Endothelial cell (in vitro differentiated cells): ENCODE measurements around the gene TMEM273. TPM values are rescaled to one million over a fixed set of nuclear protein-coding genes. Genes with fewer than 3 reads are reported as not detected.

Experiments used
- DNase-seq: peaks from one replicate; pipeline ENCODE4 v3.0.0; 2021; ENCODE audit warnings: low spot score
- H3K27ac Mint-ChIP-seq: one replicate; pipeline ENCODE4 v1.8.0; 2021; ENCODE audit warnings: mixed read lengths, inconsistent platforms; ENCODE audit not compliant: unreplicated experiment
- H3K27me3 Mint-ChIP-seq: one replicate; pipeline ENCODE4 v1.8.0; 2021; ENCODE audit warnings: mild to moderate bottlenecking, moderate library complexity, mixed read lengths, inconsistent platforms; ENCODE audit not compliant: unreplicated experiment
- H3K36me3 Mint-ChIP-seq: one replicate; pipeline ENCODE4 v1.8.0; 2021; ENCODE audit warnings: mild to moderate bottlenecking, low read depth, mixed read lengths, inconsistent platforms; ENCODE audit not compliant: unreplicated experiment
- H3K4me1 Mint-ChIP-seq: one replicate; pipeline ENCODE4 v1.8.0; 2021; ENCODE audit warnings: mild to moderate bottlenecking, mixed read lengths, inconsistent platforms; ENCODE audit not compliant: unreplicated experiment
- H3K4me3 Mint-ChIP-seq: one replicate; pipeline ENCODE4 v1.8.0; 2021; ENCODE audit warnings: mild to moderate bottlenecking, mixed read lengths, inconsistent platforms; ENCODE audit not compliant: unreplicated experiment
- H3K9me3 Mint-ChIP-seq: one replicate; pipeline ENCODE4 v1.8.0; 2021; ENCODE audit warnings: mixed read lengths, inconsistent platforms; ENCODE audit not compliant: unreplicated experiment
- CTCF ChIP-seq: fragments of 200-600 bp; sonication (generic); IDR thresholded peaks from one replicate; pipeline ENCODE4 v1.5.0; 2021; ENCODE audit warnings: antibody characterized with exemption; ENCODE audit not compliant: unreplicated experiment
- total RNA-seq: library from RNA; stranded (reverse); fragmentation: NEBNext Ultra II Directional; extraction: Animal tissue kit (Norgen Biotek cat#: 25700); gene quantifications from one replicate; pipeline ENCODE4 v1.2.1, GENCODE V29; 2021; ENCODE audit not compliant: unreplicated experiment

TMEM273 gene
- total RNA-seq, 1 donor from 2014 or later = 1.6 TPM

GRCh38 chr10:49223205-49223604 is 35.0 kb upstream of the TMEM273 start:
- H3K27me3 Mint-ChIP-seq = peaks cover 3% of the 10 kb centered on the region
- no peak overlapping the region for H3K27ac Mint-ChIP-seq
- no peaks in the 10 kb centered on the region for H3K9me3 Mint-ChIP-seq
- no peak for DNase-seq
- H3K4me1 Mint-ChIP-seq = peaks cover 7% of the 10 kb centered on the region
- no peaks in the 10 kb centered on the region for H3K36me3 Mint-ChIP-seq
- no peak overlapping the region for H3K4me3 Mint-ChIP-seq
- TF ChIP-seq CTCF = no peak

GRCh38 chr10:49222170-49222569 is 34.0 kb upstream of the TMEM273 start:
- Mint-ChIP-seq H3K36me3 (no peaks in the 10 kb centered on the region), H3K27ac (no peak overlapping the region), H3K9me3 (no peaks in the 10 kb centered on the region), H3K4me3 (no peak overlapping the region), H3K4me1 (peaks cover 7% of the 10 kb centered on the region), H3K27me3 (peaks cover 3% of the 10 kb centered on the region)
- TF ChIP-seq CTCF = no peak
- DNase-seq = no peak

- Mint-ChIP-seq H3K27ac (no peak overlapping the region), H3K9me3 (no peaks in the 10 kb centered on the region), H3K4me1 (peaks cover 2% of the 10 kb centered on the region), H3K36me3 (no peaks in the 10 kb centered on the region), H3K27me3 (peaks cover 1% of the 10 kb centered on the region), H3K4me3 (no peak overlapping the region)
- no peak for TF ChIP-seq CTCF
- no peak for DNase-seq
Measured at GRCh38 chr10:49220679-49221078, 32.5 kb upstream of the TMEM273 start.

GRCh38 chr10:49220031-49220430 is 31.8 kb upstream of the TMEM273 start:
- Mint-ChIP-seq H3K27ac (no peak overlapping the region), H3K36me3 (no peaks in the 10 kb centered on the region)

DNA sequence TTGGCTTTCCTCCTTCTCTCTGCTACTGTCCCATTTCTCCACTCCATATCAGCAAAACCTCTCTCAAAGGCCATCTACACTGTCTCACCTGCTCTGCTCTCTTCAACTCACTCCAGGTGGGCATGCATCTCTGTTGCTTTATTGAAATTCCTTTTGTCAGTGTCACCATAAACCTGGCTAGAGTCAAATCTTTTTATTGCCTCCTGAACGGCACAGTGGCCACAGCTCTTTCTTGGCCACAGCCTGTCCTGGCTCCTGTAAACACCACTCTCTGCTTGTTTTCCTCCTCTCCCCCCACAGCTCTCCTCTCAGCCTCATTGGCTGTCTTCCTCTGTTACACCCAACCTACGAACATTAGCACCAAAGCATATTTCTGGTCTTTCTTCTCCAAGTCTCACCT is 31.1 kb upstream of the TMEM273 start:
- no peaks in the 10 kb centered on the region for H3K4me1 Mint-ChIP-seq
- DNase-seq = no peak
- TF ChIP-seq CTCF = no peak
- no peak overlapping the region for H3K27ac Mint-ChIP-seq
- H3K27me3 Mint-ChIP-seq = no peaks in the 10 kb centered on the region
- H3K4me3 Mint-ChIP-seq = peak overlapping the region; percentile 14
- H3K36me3 Mint-ChIP-seq = no peaks in the 10 kb centered on the region
- no peaks in the 10 kb centered on the region for H3K9me3 Mint-ChIP-seq

More at GRCh38 chr10:49220031-49220430, 31.8 kb upstream of the TMEM273 start:
- Mint-ChIP-seq H3K4me1 (no peaks in the 10 kb centered on the region), H3K4me3 (no peak overlapping the region), H3K9me3 (no peaks in the 10 kb centered on the region), H3K27me3 (no peaks in the 10 kb centered on the region)
- TF ChIP-seq CTCF = no peak
- no peak for DNase-seq
